Thyroid gland (tissue), 4 donors: ENCODE data around the gene ZNF785. TPM values are rescaled to one million over a fixed set of nuclear protein-coding genes. Genes with fewer than 3 reads are reported as not detected.
"Not testable (repeated sequence)": the region's sequence is repeated elsewhere in the genome, so short reads cannot be mapped to it uniquely, and the experiment has no call there.

ENCODE experiments used
- DNase-seq, 2 donors: peaks; one replicate each; pipeline ENCODE4 v3.0.0-alpha.2; 2019
- H3K27ac ChIP-seq, 3 donors: fragments of 200-600 bp; sonication (generic); 1 replicate in 2 of 3; 2 replicates in 1 of 3; pipeline ENCODE4 v1.5.1; 2016 to 2019; ENCODE audit warnings: mild to moderate bottlenecking in 1 of 3, moderate library complexity in 1 of 3
- H3K27me3 ChIP-seq: fragments of 200-600 bp; sonication (generic); one replicate; pipeline ENCODE4 v1.5.1; 2019
- H3K36me3 ChIP-seq, 2 donors: fragments of 200-600 bp; sonication (generic); one replicate each; pipeline ENCODE4 v1.5.1; 2016 to 2019
- H3K4me1 ChIP-seq, 2 donors: fragments of 200-600 bp; sonication (generic); one replicate each; pipeline ENCODE4 v1.5.1; 2017 to 2019
- H3K4me3 ChIP-seq, 3 donors: fragments of 200-600 bp; sonication (generic); replicated peaks in 1 of 3; 1 replicate in 2 of 3; 2 replicates in 1 of 3; pipeline ENCODE4 v1.5.1; 2016; ENCODE audit warnings: mild to moderate bottlenecking in 1 of 3
- H3K9me3 ChIP-seq: fragments of 200-600 bp; sonication (generic); one replicate; pipeline ENCODE4 v1.5.1; 2017
- POLR2A ChIP-seq, 2 donors: fragments of 450-650 bp; IDR thresholded peaks; one replicate each; pipeline ENCODE4 v1.6.1; 2017; ENCODE audit warnings: antibody characterized with exemption in 2 of 2, mild to moderate bottlenecking in 2 of 2, moderate library complexity in 1 of 2
- WGBS, 2 donors: methylation state at CpG; one replicate each; pipeline ENCODE4 v1.1.5; 2017; 5-methylcytosine and 5-hydroxymethylcytosine counted together
- intact Hi-C: fragments of 100-400 bp; cut with DNase I; formaldehyde crosslinking; loops from one replicate; pipeline ENCODE4 v1.15.1; 2023
- total RNA-seq, 4 donors: library from RNA; depleted of rRNA; stranded (reverse); fragments of >200 nt; gene quantifications; one replicate each; pipeline ENCODE4 v1.2.3, GENCODE V29; 2016
- TF ChIP-seq, protein P1 (sequence below), 6 experiments: fragments of 200-600 bp in 3 of 6; fragments of 450-650 bp in 3 of 6; sonication (generic) in 3 of 6; IDR thresholded peaks; one replicate each; pipeline ENCODE4 v1.5.1; 2016 to 2019; ENCODE audit warnings: antibody characterized with exemption in 6 of 6, mild to moderate bottlenecking in 2 of 6, inconsistent platforms in 1 of 6, moderate library complexity in 1 of 6

Gene ZNF785
- 10 to 100 TPM; 10.3 to 16.9 (median 12.4) TPM for total RNA-seq

DNA sequence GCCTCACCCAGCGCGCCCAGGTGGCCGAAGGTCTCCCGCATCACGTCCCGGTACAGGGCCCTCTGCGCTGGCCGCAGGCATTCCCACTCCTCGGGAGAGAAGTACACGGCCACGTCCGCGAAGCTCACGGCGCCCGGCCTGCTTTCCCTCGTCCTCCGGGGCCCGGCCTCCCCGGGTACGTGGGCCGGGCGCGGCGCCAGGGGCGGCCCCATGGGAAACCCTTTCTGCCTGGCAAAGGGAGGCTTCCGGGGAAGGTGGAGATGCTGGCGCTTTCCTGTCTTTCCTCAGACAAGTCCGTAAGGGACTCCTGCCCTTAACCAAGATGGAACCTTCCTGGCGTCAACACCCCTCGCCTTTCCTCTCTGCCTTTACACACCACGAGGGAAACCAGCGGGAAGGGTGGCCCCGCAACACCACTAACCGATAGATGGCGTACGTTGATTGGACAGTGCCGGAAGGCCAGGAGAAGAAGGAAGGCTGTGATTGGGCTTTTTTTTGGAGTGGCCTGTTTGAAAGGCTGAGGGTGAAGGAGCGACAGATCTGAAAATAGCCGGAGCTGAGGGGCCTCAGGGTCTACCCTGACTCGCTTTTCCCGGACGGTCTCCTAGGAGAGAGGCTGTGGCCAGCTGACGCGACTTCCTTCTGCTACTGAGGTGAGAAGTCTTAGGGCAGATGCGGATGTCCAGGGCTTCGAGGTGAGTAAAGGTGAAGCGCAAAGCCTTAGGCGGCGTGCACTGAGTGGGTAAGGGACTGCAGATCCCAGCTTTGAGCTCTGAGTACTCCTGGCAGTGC lies at the start of gene ZNF785:
ZNF785 (minus strand) TSS at position 298 of the 792 bp plus-strand sequence; CDS start at position 212, 86 bp downstream.
- Histone ChIP-seq H3K27ac (peak within 1 kb of the TSS; percentile 75 to 88 (median 87)), H3K27me3 (no peaks in the 10 kb centered on the region), H3K4me3 (peak within 1 kb of the TSS; percentile 29 to 98 (median 56)), H3K9me3 (no peaks in the 10 kb centered on the region), H3K36me3 (peaks cover 9 to 11% of the 10 kb centered on the region in 2 donors), H3K4me1 (peaks cover 10 to 12% of the 10 kb centered on the region in 2 donors)
- DNase-seq: peak; percentile 98
- intact Hi-C loops: no loop called here
- TF ChIP-seq, protein P1, sequence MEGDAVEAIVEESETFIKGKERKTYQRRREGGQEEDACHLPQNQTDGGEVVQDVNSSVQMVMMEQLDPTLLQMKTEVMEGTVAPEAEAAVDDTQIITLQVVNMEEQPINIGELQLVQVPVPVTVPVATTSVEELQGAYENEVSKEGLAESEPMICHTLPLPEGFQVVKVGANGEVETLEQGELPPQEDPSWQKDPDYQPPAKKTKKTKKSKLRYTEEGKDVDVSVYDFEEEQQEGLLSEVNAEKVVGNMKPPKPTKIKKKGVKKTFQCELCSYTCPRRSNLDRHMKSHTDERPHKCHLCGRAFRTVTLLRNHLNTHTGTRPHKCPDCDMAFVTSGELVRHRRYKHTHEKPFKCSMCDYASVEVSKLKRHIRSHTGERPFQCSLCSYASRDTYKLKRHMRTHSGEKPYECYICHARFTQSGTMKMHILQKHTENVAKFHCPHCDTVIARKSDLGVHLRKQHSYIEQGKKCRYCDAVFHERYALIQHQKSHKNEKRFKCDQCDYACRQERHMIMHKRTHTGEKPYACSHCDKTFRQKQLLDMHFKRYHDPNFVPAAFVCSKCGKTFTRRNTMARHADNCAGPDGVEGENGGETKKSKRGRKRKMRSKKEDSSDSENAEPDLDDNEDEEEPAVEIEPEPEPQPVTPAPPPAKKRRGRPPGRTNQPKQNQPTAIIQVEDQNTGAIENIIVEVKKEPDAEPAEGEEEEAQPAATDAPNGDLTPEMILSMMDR (IDR thresholded peaks at IDR 0.05): peak in 1 of 6 experiments; percentile 26
- peak in 1 of 2 donors; percentile 52 for TF ChIP-seq POLR2A (IDR thresholded peaks at IDR 0.05)
- 1% methylated on average over 19 to 24 of the region's 50 CpGs for WGBS, 2 donors

DNA sequence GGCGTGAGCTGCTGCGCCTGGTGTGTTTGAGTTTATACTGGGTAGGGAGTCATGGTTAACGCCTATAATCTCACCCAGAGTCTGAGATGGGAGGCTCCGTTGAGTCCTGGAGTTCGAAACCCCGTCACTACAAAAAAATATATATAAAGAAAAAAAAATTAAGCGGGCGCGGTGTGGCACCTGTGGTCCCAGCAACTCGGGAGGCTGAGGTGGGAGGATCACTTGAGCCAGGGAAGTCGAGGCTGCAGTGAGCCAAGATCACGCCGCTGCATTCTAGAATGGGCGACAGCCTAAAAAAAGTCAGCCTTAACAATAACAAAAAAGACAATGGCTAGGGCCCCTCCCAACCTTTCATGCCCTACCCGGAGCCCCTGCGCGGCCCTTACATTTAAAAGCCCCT lies 48.0 kb upstream of the ZNF785 start:
- no peak for DNase-seq
- Histone ChIP-seq H3K4me3 (peak overlapping the region in 2 of 3 donors; percentile 41 to 52), H3K36me3 (no peaks in the 10 kb centered on the region), H3K27ac (peak overlapping the region; percentile 61 to 89 (median 80)), H3K9me3 (no peaks in the 10 kb centered on the region), H3K27me3 (no peaks in the 10 kb centered on the region), H3K4me1 (peaks cover 7 to 11% of the 10 kb centered on the region in 2 donors)
- 78 to 79% methylated on average over 17 of the region's 17 CpGs for WGBS, 2 donors
- intact Hi-C loops: loop anchor here (10.0 kb wide), 2 partner anchors 59 to 99 kb away; partner anchors contain the start of genes ZNF688 and ZNF747
- TF ChIP-seq, protein P1 (IDR thresholded peaks at IDR 0.05): no peak
- no peak for TF ChIP-seq POLR2A (IDR thresholded peaks at IDR 0.05)

DNA sequence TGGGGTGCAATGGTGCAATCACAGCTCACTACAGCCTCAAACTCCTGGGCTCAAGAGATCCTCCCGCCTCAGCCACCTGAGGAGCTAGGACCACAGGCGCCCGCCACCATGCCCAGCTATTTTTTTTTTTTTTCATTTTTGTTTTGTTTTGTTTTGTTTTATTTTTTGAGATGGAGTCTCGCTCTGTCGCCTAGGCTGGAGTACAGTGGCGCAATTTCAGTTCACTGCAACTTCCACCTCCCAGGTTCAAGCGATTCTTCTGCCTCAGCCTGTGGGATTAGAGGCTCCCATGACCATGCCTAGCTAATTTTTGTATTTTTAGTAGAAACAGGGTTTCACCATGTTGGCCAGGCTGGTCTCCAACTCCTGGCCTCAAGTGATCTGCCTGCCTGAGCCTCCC lies 47.0 kb upstream of the ZNF785 start:
- not testable (repeated sequence) for H3K27ac ChIP-seq
- intact Hi-C loops: loop anchor here (10.0 kb wide), 2 partner anchors 58 to 98 kb away; partner anchors contain the start of genes ZNF688 and ZNF747

DNA sequence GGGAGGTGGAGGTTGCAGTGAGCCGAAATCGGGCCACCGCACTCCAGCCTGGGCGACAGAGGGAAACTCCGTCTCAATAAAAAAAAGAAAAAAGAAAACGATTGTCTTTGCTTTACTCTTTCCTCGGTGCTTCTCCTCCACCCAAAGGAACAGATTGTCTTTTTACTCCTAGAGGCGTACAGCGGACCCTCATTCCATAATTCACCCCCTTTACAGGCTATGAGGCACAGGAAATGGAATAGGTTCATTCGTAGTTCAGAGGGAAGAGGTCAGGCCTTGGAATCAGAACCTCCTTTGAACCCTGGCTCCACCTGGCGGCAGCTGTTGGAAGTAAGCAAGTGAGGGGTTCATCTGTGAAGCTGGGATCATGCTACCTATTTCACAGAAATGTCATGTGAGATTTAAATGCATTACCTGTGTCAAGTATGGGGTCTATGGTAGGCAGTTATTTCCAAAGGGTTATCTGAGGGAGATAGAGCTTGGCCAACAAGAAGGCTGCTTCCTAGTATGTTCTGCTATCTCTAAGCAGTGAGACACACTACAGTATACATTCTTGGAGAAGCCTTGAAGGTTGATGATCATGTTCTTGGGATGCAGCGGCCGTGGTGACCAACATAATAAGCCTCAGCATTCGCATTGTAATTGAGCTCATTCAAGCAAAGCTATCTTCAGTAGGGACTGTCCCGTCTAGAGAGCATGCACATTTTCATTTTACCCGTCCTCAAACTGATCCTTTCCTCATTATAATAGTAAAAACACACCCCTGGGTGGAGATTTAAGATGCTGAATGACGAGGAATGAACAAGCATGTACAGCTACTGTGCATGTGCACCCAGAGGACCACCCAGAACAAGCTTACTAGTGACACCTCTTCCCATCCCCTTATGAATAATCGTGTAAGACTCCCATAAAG lies 43.4 kb upstream of the ZNF785 start:
- peaks cover 0 to 4% of the 10 kb centered on the region in 2 donors for H3K4me1 ChIP-seq
- peak overlapping the region in 1 of 3 donors; percentile 49 for H3K27ac ChIP-seq
- no peaks in the 10 kb centered on the region for H3K9me3 ChIP-seq
- intact Hi-C loops: no loop called here
- H3K27me3 ChIP-seq: no peaks in the 10 kb centered on the region
- no peaks in the 10 kb centered on the region for H3K36me3 ChIP-seq
- no peak overlapping the region for H3K4me3 ChIP-seq
- WGBS, 2 donors: 44 to 45% methylated on average over 18 of the region's 18 CpGs
- DNase-seq: peak; percentile 80 to 86
- TF ChIP-seq, protein P1 (IDR thresholded peaks at IDR 0.05): peak; percentile 67 to 89 (median 80)
- no peak for TF ChIP-seq POLR2A (IDR thresholded peaks at IDR 0.05)

More for the DNA sequence above, 47.0 kb upstream of the ZNF785 start:
- not testable (repeated sequence) for H3K4me3 ChIP-seq, H3K27me3 ChIP-seq, H3K9me3 ChIP-seq, H3K36me3 ChIP-seq, DNase-seq
- peaks cover 7 to 12% of the 10 kb centered on the region in 2 donors for H3K4me1 ChIP-seq
- WGBS, 2 donors: 95 to 97% methylated on average over 7 of the region's 7 CpGs

DNA sequence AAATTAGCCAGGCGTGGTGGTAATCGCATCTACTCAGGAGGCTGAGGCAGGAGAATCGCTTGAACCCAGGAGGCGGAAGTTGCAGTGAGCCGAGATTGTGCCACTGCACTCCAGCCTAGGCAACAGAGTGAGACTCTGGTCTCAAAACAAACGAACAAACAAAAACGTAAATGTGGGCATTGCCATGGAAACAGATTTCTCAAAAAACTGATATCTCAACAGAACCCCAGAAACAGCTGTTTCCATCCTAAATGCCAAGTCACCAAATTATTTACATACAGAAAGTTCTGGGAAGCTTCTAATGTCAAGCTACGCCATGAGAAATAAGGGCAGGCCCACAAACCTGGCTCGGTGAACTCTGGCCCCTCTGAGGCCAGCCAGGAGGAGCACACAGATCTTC lies 40.7 kb upstream of the ZNF785 start:
- no peak for DNase-seq
- TF ChIP-seq POLR2A (IDR thresholded peaks at IDR 0.05): no peak
- TF ChIP-seq, protein P1 (IDR thresholded peaks at IDR 0.05): no peak
- intact Hi-C loops: no loop called here
- WGBS, 2 donors: 91 to 92% methylated on average over 9 of the region's 9 CpGs
- Histone ChIP-seq H3K4me3 (no peak overlapping the region), H3K36me3 (no peaks in the 10 kb centered on the region), H3K27me3 (no peaks in the 10 kb centered on the region), H3K9me3 (no peaks in the 10 kb centered on the region), H3K4me1 (peaks cover 0 to 4% of the 10 kb centered on the region in 2 donors), H3K27ac (no peak overlapping the region)
